Activated naive CD4-positive, alpha-beta T cell treated with anti-CD3 and anti-CD28 coated beads for 36 hours (primary cell): ENCODE results near the gene STARD5. TPM values are rescaled to one million over a fixed set of nuclear protein-coding genes. Genes with fewer than 3 reads are reported as not detected.

Experiments used
- CTCF ChIA-PET: fragments of 350-600 bp; sonication (Branson Sonifier 250); formaldehyde crosslinking; loops from one replicate; lab custom pipeline; 2021; ENCODE audit warnings: antibody characterized with exemption; lab: Charles Lee
- DNase-seq: peaks from one replicate; pipeline ENCODE4 v3.0.0-alpha.2; 2020
- H3K27ac Mint-ChIP-seq: one replicate; pipeline ENCODE4 v1.8.0; 2021; ENCODE audit warnings: mild to moderate bottlenecking, mixed read lengths
- H3K27me3 Mint-ChIP-seq: one replicate; pipeline ENCODE4 v1.8.0; 2021; ENCODE audit warnings: low read depth, mixed read lengths
- H3K36me3 Mint-ChIP-seq: one replicate; pipeline ENCODE4 v1.8.0; 2021; ENCODE audit warnings: low read depth, mixed read lengths
- H3K4me1 Mint-ChIP-seq: one replicate; pipeline ENCODE4 v1.8.0; 2021; ENCODE audit warnings: low read depth, mixed read lengths
- H3K4me3 Mint-ChIP-seq: one replicate; pipeline ENCODE4 v1.8.0; 2021; ENCODE audit warnings: mild to moderate bottlenecking, moderate library complexity, mixed read lengths
- H3K9me3 Mint-ChIP-seq: one replicate; pipeline ENCODE4 v1.8.0; 2021; ENCODE audit warnings: mixed read lengths
- intact Hi-C: fragments of 100-400 bp; cut with micrococcal nuclease; formaldehyde crosslinking; loops from one replicate; pipeline ENCODE4 v1.15.1; 2023
- total RNA-seq, 2 experiments: library from RNA; stranded (reverse); gene quantifications; one replicate each; pipeline ENCODE4 v1.2.3, GENCODE V29; 2021

STARD5 gene
- total RNA-seq, 2 experiments from 2014 or later: 10.1 to 11.7 TPM

DNA sequence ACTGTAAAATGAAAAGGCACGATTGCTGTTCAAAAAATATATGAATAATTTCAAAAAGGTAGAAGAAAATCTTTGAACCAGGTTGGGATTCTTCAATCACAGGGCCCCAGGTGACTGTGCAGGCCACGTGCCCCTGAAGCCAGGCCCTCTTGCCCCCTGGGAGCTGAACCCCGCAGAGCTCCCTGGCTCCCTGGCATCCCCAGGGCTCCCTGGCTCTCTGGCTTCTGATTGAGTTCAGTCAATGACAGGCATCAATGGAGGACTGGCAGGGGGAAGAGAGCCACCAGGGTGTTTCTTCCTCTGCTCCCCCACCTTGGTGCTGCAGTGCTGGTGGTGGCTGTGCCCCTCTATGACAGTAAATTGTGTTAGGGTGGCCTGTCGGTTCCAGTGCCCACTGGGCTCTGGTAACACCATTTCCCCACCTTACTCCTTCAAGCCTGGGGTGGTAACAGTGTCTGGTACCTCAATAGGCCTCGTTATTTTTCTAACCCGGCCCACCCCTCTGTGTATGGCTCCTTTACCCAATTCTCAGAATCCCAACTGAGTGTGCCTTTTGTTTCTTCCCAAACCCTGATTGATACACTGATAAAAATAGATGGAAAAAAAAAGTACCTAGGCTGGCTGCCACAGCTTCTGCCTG lies 62.6 kb downstream of the STARD5 start:
- Mint-ChIP-seq H3K4me1 (peaks cover 13% of the 10 kb centered on the region), H3K9me3 (no peaks in the 10 kb centered on the region), H3K27ac (no peak overlapping the region), H3K36me3 (no peaks in the 10 kb centered on the region), H3K4me3 (no peak overlapping the region), H3K27me3 (peaks cover 2% of the 10 kb centered on the region)
- intact Hi-C loops: no loop called here
- CTCF ChIA-PET: interaction anchor here (0.9 to 1.8 kb wide), 4 partner anchors 14 to 154 kb away, joined by 3 to 6 read pairs (median 3); no protein-coding TSS in a partner anchor
- no peak for DNase-seq

DNA sequence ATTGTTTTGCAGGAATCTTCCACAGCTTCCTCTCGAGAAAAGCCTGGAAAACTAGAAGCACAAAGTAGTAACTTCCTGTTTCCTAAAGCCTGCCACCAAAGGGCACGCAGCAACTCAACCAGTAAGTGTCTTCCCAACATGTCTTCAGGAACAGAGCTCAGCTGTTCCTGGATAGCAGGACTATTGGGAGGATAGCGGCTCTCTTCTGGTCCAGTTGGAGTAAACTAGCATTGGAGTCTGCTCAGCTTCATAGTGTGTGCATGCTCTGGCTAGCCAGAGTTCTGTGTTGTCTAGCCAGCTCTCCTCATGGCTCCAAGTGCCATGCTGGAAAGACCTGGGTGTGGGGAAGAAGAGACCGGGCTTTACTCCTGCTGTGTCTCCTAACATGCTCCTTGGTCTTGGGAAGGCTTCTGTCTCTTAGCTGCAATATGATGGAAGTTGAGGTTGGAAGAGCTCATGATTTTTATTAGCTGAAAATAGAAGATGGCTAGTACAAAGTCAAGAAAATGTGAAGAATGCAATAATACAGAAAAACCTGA lies 64.1 kb downstream of the STARD5 start:
- no peaks in the 10 kb centered on the region for H3K9me3 Mint-ChIP-seq
- no peak overlapping the region for H3K4me3 Mint-ChIP-seq
- no peak overlapping the region for H3K27ac Mint-ChIP-seq
- no peaks in the 10 kb centered on the region for H3K4me1 Mint-ChIP-seq
- intact Hi-C loops: no loop called here
- no peak for DNase-seq
- H3K27me3 Mint-ChIP-seq: peaks cover 2% of the 10 kb centered on the region
- H3K36me3 Mint-ChIP-seq: no peaks in the 10 kb centered on the region
- CTCF ChIA-PET: interaction anchor here (0.6 to 2.3 kb wide), 5 partner anchors 15 to 1355 kb away, joined by 3 to 8 read pairs (median 4); no protein-coding TSS in a partner anchor

Other genes starting within 250 kb of the STARD5 start
- gene CFAP161, start 189.9 kb downstream of the STARD5 start, total RNA-seq: not detected
- gene IL16, start 127.3 kb downstream of the STARD5 start, total RNA-seq: 10 to 100 TPM; 36.4 to 38.8 TPM
- not detected for gene TMC3, start 50.1 kb upstream of the STARD5 start, total RNA-seq